ENCODE data around the gene MLLT1. TPM values are rescaled to one million over a fixed set of nuclear protein-coding genes. Genes with fewer than 3 reads are reported as not detected.
"Not testable (repeated sequence)": the region's sequence is repeated elsewhere in the genome, so short reads cannot be mapped to it uniquely, and the experiment has no call there.

Gene MLLT1
- total RNA-seq, 4 donors from 2014 or later = 14.1 to 23.3 (median 18.1) TPM

GRCh38 chr19:6288737-6289136 is 9.0 kb upstream of the MLLT1 start:
- no peak for TF ChIP-seq CTCF (IDR thresholded peaks at IDR 0.05)
- ATAC-seq (ENCODE audit: low FRiP score) = no peak
- DNase-seq (ENCODE audit: low spot score) = no peak

GRCh38 chr19:6287269-6287885 is 7.6 kb upstream of the MLLT1 start:
- no peak for ATAC-seq (ENCODE audit: low FRiP score)
- no peak for DNase-seq (ENCODE audit: low spot score)
- no peak for TF ChIP-seq CTCF (IDR thresholded peaks at IDR 0.05)

- no peak for ATAC-seq (ENCODE audit: low FRiP score)
- no peak for DNase-seq (ENCODE audit: low spot score)
- TF ChIP-seq CTCF (IDR thresholded peaks at IDR 0.05) = no peak
These were observed 6.9 kb upstream of the MLLT1 start for GRCh38 chr19:6286676-6287075.

GRCh38 chr19:6282393-6282792 is 2.6 kb upstream of the MLLT1 start:
- DNase-seq (ENCODE audit: low spot score); ATAC-seq (ENCODE audit: low FRiP score): not testable (repeated sequence)

GRCh38 chr19:6279620-6279930 is 200 bp downstream of the MLLT1 start:
- TF ChIP-seq CTCF (IDR thresholded peaks at IDR 0.05) = no peak
- peak; percentile 67 for ATAC-seq (ENCODE audit: low FRiP score)
- no peak for DNase-seq (ENCODE audit: low spot score)

- no peak for TF ChIP-seq CTCF (IDR thresholded peaks at IDR 0.05)
- ATAC-seq (ENCODE audit: low FRiP score) (no peak), DNase-seq (ENCODE audit: low spot score) (no peak)
These were observed 795 bp downstream of the MLLT1 start for GRCh38 chr19:6278740-6279619.

- DNase-seq (ENCODE audit: low spot score) (no peak), ATAC-seq (ENCODE audit: low FRiP score) (no peak)
- no peak for TF ChIP-seq CTCF (IDR thresholded peaks at IDR 0.05)
These were observed 1.7 kb downstream of the MLLT1 start for GRCh38 chr19:6278051-6278450.

All from omental fat pad (tissue), 4 donors.